Activated CD4-positive, alpha-beta T cell treated with anti-CD3 and anti-CD28 coated beads for 24 hours (primary cell): ENCODE data around the gene BCL2L12.
"Not testable (repeated sequence)": the region's sequence is repeated elsewhere in the genome, so short reads cannot be mapped to it uniquely, and the experiment has no call there.

Experiments used
- DNase-seq, 2 donors: peaks; one replicate each; pipeline ENCODE4 v3.0.0-alpha.2; 2020; ENCODE audit warnings: low read depth in 2 of 2

The BCL2L12 gene

GRCh38 chr19:49705919-49706318 lies 40.2 kb downstream of the BCL2L12 start:
- DNase-seq = no peak

- DNase-seq = no peak
Measured at GRCh38 chr19:49710372-49710951, 44.7 kb downstream of the BCL2L12 start.

DNA sequence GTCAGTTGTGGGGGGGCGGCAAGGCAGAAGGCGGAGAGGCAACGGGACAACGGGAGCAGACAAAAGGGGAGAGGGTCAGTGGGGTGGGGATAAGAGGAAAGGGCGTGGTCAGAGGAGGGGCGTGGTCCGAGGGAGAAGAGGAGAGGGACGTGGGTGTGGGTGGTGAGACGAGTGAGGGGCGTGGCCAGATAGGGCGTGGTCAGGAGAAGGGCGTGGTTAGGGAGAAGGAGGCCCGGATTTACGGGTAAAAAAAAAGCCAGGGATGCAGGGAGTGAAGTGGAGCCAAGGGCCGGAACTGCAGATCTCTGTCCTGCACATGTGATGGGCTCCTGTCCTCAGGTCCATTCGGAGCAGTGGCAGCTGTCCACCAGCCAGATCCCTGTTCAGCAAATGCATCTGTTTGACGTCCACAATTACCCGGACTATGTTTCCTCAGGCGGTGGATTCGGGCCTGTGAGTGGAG lies 46.7 kb downstream of the BCL2L12 start:
- no peak for DNase-seq

DNA sequence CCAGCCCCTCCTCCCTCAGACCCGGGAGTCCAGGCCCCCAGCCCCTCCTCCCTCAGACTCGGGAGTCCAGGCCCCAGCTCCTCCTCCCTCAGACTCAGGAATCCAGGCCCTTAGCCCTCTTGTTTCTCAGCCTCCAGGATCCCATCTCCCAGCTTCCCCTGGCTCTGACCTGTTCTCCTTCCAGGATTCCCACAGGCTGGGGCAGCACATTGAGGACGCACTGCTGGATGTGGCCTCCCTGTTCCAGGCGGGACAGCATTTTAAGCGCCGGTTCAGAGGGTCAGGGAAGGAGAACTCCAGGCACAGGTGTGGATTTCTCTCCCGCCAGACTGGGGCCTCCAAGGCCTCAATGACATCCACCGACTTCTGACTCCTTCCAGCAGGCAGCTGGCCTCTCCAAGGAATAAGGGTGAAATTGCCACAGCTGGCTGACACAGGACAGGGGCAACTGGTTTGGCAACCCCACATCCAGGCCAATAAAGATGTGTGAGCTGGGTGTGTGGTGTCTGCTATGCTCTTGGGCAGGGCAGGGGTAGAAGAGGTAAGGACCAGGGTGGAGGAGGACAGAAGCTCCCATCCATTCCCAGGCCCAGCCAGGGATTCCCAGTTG lies 47.6 kb downstream of the BCL2L12 start:
- DNase-seq = no peak

- DNase-seq = no peak
Measured at GRCh38 chr19:49716154-49716553, 50.4 kb downstream of the BCL2L12 start.

DNA sequence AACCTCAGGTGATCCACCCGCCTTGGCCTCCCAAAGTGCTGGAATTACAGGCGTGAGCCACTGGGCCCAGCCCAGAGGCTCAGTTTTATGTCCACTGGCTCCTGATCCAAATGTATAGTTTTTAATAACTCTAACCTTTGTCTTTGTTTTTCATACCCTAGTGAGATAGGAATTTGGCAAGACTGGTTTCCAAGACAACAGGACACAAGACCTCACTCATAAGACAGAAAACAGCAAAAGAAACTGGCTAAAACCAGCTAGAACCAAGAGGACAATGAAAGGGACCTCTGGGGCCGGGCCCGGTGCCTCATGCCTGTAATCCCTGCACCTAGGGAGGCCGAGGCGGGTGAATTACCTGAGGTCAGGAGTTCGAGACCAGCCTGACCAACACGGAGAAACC lies 52.8 kb downstream of the BCL2L12 start:
- no peak for DNase-seq

- DNase-seq = no peak
Measured at GRCh38 chr19:49718991-49719390, 53.3 kb downstream of the BCL2L12 start.

DNA sequence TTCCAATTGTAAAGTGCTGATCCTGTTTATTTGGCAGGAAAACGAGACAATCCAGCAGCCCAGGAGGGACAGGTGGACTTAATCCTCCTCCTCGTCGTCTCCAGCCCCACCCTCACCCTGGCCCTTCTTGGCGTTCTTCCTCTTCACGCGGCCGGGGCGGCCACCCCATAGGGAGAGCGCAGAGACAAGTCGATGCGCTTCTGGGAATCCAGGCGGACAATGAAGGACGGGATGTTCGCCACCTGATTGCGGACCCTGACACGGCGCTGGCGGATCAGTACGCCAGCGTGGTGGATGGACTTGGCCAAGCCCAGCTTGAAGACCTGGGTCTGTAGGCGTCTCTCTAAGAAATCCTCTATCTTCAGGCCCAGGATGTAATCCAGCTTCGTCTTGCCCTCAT lies 53.7 kb downstream of the BCL2L12 start:
- DNase-seq = not testable (repeated sequence)
